ENCODE measurements around the gene UBE3B.

Gene UBE3B

GRCh38 chr12:109554761-109555160 lies 77.3 kb downstream of the UBE3B start:
- DNase-seq = no peak

GRCh38 chr12:109555431-109556315 lies 78.2 kb downstream of the UBE3B start:
- DNase-seq = no peak

GRCh38 chr12:109557200-109557599 lies 79.8 kb downstream of the UBE3B start:
- no peak for DNase-seq

- no peak for DNase-seq
These were observed 80.4 kb downstream of the UBE3B start for GRCh38 chr12:109557805-109558204.

- no peak for DNase-seq
These were observed 81.2 kb downstream of the UBE3B start for GRCh38 chr12:109558374-109559199.

GRCh38 chr12:109559200-109559505 lies 81.7 kb downstream of the UBE3B start:
- DNase-seq = no peak

- DNase-seq = no peak
These were observed 82.2 kb downstream of the UBE3B start for GRCh38 chr12:109559601-109560000.

GRCh38 chr12:109560867-109561710 lies 83.7 kb downstream of the UBE3B start:
- no peak for DNase-seq

GRCh38 chr12:109561711-109562030 lies 84.2 kb downstream of the UBE3B start:
- no peak for DNase-seq

- DNase-seq = no peak
These were observed 85.4 kb downstream of the UBE3B start for GRCh38 chr12:109562871-109563270.

- no peak for DNase-seq
These were observed 86.2 kb downstream of the UBE3B start for GRCh38 chr12:109563291-109564284.

- DNase-seq = no peak
These were observed 89.0 kb downstream of the UBE3B start for GRCh38 chr12:109566424-109566823.

GRCh38 chr12:109567296-109567695 lies 89.9 kb downstream of the UBE3B start:
- no peak for DNase-seq

- DNase-seq = no peak
These were observed 90.5 kb downstream of the UBE3B start for GRCh38 chr12:109567967-109568366.

GRCh38 chr12:109568486-109568885 lies 91.1 kb downstream of the UBE3B start:
- no peak for DNase-seq

- DNase-seq = no peak
These were observed 94.5 kb downstream of the UBE3B start for GRCh38 chr12:109571773-109572505.

GRCh38 chr12:109572506-109572845 lies 95.0 kb downstream of the UBE3B start:
- DNase-seq = no peak

GRCh38 chr12:109573029-109573913 lies 95.8 kb downstream of the UBE3B start, which contains the start of the genes MMAB and MVK:
Gene MMAB, minus strand, starts transcription at chr12:109573504. Its CDS starts 24 bp downstream, at chr12:109573480.
Gene MVK, plus strand, starts transcription at chr12:109573794. Its CDS starts 1,029 bp downstream, at chr12:109574823.
- peak; percentile 98 for DNase-seq

GRCh38 chr12:109573914-109574244 lies 96.4 kb downstream of the UBE3B start:
- no peak for DNase-seq

GRCh38 chr12:109575683-109576082 lies 98.2 kb downstream of the UBE3B start:
- DNase-seq = no peak

Data from NCI-H187 treated with DMSO at 0.1 percent for 48 hours (cell line).